Coronary artery (tissue), 2 donors: ENCODE measurements around the gene TTC23L.

Experiments
- DNase-seq: peaks from one replicate; pipeline ENCODE4 v3.0.0-alpha.2; 2017; ENCODE audit warnings: low spot score
- H3K27ac ChIP-seq, 2 donors: fragments of 200-600 bp; sonication (generic); one replicate each; pipeline ENCODE4 v1.5.1; 2016 to 2019
- H3K4me3 ChIP-seq: fragments of 200-600 bp; sonication (generic); 2 replicates; pipeline ENCODE4 v1.5.1; 2016; ENCODE audit warnings: mild to moderate bottlenecking, moderate library complexity
- CTCF ChIP-seq: fragments of 200-600 bp; sonication (generic); IDR thresholded peaks from one replicate; pipeline ENCODE4 v1.5.1; 2019; ENCODE audit warnings: antibody characterized with exemption

Gene TTC23L

GRCh38 chr5:34838785-34839714 is at the start of gene TTC23L:
Gene TTC23L (plus strand): TSS chr5:34839164. CDS start chr5:34840672, 1,508 bp downstream.
- TF ChIP-seq CTCF: no peak
- Histone ChIP-seq H3K27ac (peak within 1 kb of the TSS; percentile 69 to 73), H3K4me3 (peak within 1 kb of the TSS; percentile 88)
- DNase-seq: peak; percentile 88

- Histone ChIP-seq H3K27ac (peak overlapping the region in 1 of 2 donors; percentile 48), H3K4me3 (no peak overlapping the region)
- no peak for DNase-seq
- TF ChIP-seq CTCF: no peak
Observed at GRCh38 chr5:34789639-34790038, 49.3 kb upstream of the TTC23L start.

GRCh38 chr5:34790069-34790468 is 48.9 kb upstream of the TTC23L start:
- DNase-seq: no peak
- TF ChIP-seq CTCF: no peak
- no peak overlapping the region for H3K27ac ChIP-seq
- H3K4me3 ChIP-seq: no peak overlapping the region

GRCh38 chr5:34791761-34792244 is 47.2 kb upstream of the TTC23L start:
- DNase-seq: no peak
- Histone ChIP-seq H3K4me3 (no peak overlapping the region), H3K27ac (no peak overlapping the region)
- TF ChIP-seq CTCF: no peak

- no peak overlapping the region for H3K4me3 ChIP-seq
- DNase-seq: no peak
- H3K27ac ChIP-seq: no peak overlapping the region
- TF ChIP-seq CTCF: no peak
Observed at GRCh38 chr5:34802834-34803563, 36.0 kb upstream of the TTC23L start.

GRCh38 chr5:34803974-34804732 is 34.8 kb upstream of the TTC23L start:
- DNase-seq: no peak
- no peak for TF ChIP-seq CTCF
- Histone ChIP-seq H3K27ac (no peak overlapping the region), H3K4me3 (no peak overlapping the region)
